Neuronal stem cell (in vitro differentiated cells): Measurements from ENCODE around the gene RAF1.

Source experiments
- DNase-seq: peaks from one replicate; pipeline ENCODE4 v3.0.0-alpha.2; 2013; ENCODE audit warnings: low spot score
- H2AFZ ChIP-seq: one replicate; pipeline ENCODE4 v1.6.1; 2013; ENCODE audit warnings: mild to moderate bottlenecking, low read length, inconsistent platforms
- H2AK5ac ChIP-seq: 2 replicates; pipeline ENCODE4 v1.6.1; 2013; ENCODE audit warnings: low read depth, mild to moderate bottlenecking, inconsistent platforms, low read length, moderate library complexity, mixed read lengths
- H2BK120ac ChIP-seq: 2 replicates; pipeline ENCODE4 v1.6.1; 2013; ENCODE audit warnings: low read depth, mild to moderate bottlenecking, inconsistent platforms, low read length, moderate library complexity, mixed read lengths
- H2BK12ac ChIP-seq: one replicate; pipeline ENCODE4 v1.6.1; 2013; ENCODE audit warnings: low read length, inconsistent platforms
- H2BK15ac ChIP-seq: 2 replicates; pipeline ENCODE4 v1.6.1; 2013; ENCODE audit warnings: mild to moderate bottlenecking, low read length, inconsistent platforms, mixed read lengths
- H2BK5ac ChIP-seq: one replicate; pipeline ENCODE4 v1.6.1; 2013; ENCODE audit warnings: inconsistent platforms, mild to moderate bottlenecking, low read length, moderate library complexity
- H3K14ac ChIP-seq: one replicate; pipeline ENCODE4 v1.6.1; 2013; ENCODE audit warnings: low read length, inconsistent platforms
- H3K18ac ChIP-seq: 2 replicates; pipeline ENCODE4 v1.6.1; 2013; ENCODE audit warnings: low read length, inconsistent platforms
- H3K23ac ChIP-seq: 2 replicates; pipeline ENCODE4 v1.6.1; 2013; ENCODE audit warnings: low read depth, mild to moderate bottlenecking, mixed read lengths, low read length, inconsistent platforms; ENCODE audit not compliant: poor library complexity
- H3K27ac ChIP-seq: replicated peaks from 3 replicates; pipeline ENCODE4 v1.5.1; 2013; ENCODE audit warnings: low read length, inconsistent platforms
- H3K27me3 ChIP-seq, 3 experiments: 2 replicates each; pipeline ENCODE4 v1.6.1; 2013; ENCODE audit warnings: low read length in 3 of 3, mild to moderate bottlenecking in 2 of 3, inconsistent platforms in 1 of 3, low read depth in 1 of 3, mixed read lengths in 1 of 3, moderate library complexity in 1 of 3; ENCODE audit not compliant: control insufficient read depth in 3 of 3, insufficient read depth in 3 of 3
- H3K36me3 ChIP-seq, 2 donors: replicated peaks in 1 of 2; 2 replicates each; pipeline ENCODE4 v1.6.1; 2013; ENCODE audit warnings: low read length in 2 of 2; ENCODE audit not compliant: control insufficient read depth in 2 of 2, insufficient read depth in 2 of 2
- H3K4ac ChIP-seq: 2 replicates; pipeline ENCODE4 v1.6.1; 2013; ENCODE audit warnings: inconsistent platforms, mild to moderate bottlenecking, low read length, moderate library complexity
- H3K4me1 ChIP-seq, 2 donors: 1 replicate in 1 of 2; 2 replicates in 1 of 2; pipeline ENCODE4 v1.6.1; 2013; ENCODE audit warnings: low read length in 2 of 2, low read depth in 1 of 2; ENCODE audit not compliant: control insufficient read depth in 2 of 2, insufficient read depth in 1 of 2
- H3K4me2 ChIP-seq: one replicate; pipeline ENCODE4 v1.6.1; 2013; ENCODE audit warnings: mild to moderate bottlenecking, low read length, inconsistent platforms; ENCODE audit not compliant: insufficient read depth, poor library complexity, severe bottlenecking
- H3K4me3 ChIP-seq, 2 donors: 2 replicates each; pipeline ENCODE4 v1.5.1; 2013; ENCODE audit warnings: low read length in 2 of 2, mild to moderate bottlenecking in 2 of 2, inconsistent platforms in 1 of 2, moderate library complexity in 1 of 2
- H3K79me1 ChIP-seq: one replicate; pipeline ENCODE4 v1.6.1; 2013; ENCODE audit warnings: low read depth, mild to moderate bottlenecking, inconsistent platforms, low read length, moderate library complexity
- H3K9ac ChIP-seq: one replicate; pipeline ENCODE4 v1.6.1; 2013; ENCODE audit warnings: mild to moderate bottlenecking, low read depth, low read length, inconsistent platforms; ENCODE audit not compliant: poor library complexity
- H3K9me3 ChIP-seq, 2 donors: replicated peaks in 1 of 2; 2 replicates each; pipeline versions ENCODE3 to v1.6.1; 2013; ENCODE audit warnings: low read length in 2 of 2, mild to moderate bottlenecking in 2 of 2, inconsistent platforms in 1 of 2, low read depth in 1 of 2, mixed read lengths in 1 of 2, moderate library complexity in 1 of 2; ENCODE audit not compliant: control insufficient read depth in 2 of 2, insufficient read depth in 1 of 2
- H4K8ac ChIP-seq: one replicate; pipeline ENCODE4 v1.6.1; 2013; ENCODE audit warnings: low read depth, mild to moderate bottlenecking, inconsistent platforms, low read length, moderate library complexity
- H4K91ac ChIP-seq: one replicate; pipeline ENCODE4 v1.6.1; 2013; ENCODE audit warnings: low read length, low read depth, mild to moderate bottlenecking, inconsistent platforms; ENCODE audit not compliant: poor library complexity
- WGBS, 2 donors: extraction: QIAGEN DNeasy Blood & Tissue Kit; methylation state at CpG; one replicate each; pipeline ENCODE4 v1.1.7; 2013; ENCODE audit warnings: missing lambda C conversion rate in 2 of 2, mixed read lengths in 1 of 2; ENCODE audit not compliant: insufficient read length in 2 of 2, insufficient replicate concordance in 1 of 2; ENCODE audit errors: extremely low coverage in 2 of 2; 5-methylcytosine and 5-hydroxymethylcytosine counted together

The RAF1 gene

DNA sequence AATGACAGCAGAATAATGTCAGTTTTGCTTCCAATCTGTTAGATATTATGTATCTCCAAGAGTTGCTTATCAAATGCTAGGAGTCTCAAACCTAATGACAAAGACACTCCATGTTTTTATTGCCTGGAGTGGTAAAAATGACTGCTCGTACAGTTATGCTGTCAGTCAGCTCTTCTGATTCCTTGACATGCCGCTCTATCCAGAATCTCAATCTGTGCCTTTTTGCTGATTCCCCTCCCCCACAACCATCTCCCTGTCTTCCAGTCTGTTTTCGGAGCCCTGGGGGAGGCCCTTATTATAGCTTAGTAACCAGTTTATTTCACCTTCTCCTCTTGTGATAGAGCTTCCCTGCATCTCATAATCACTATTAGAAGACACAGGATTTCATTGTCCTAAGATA, 104.4 kb downstream of the RAF1 start:
- WGBS, 2 donors: no CpG with 5 or more reads among the region's 3 CpGs
- no peak overlapping the region for H2BK120ac ChIP-seq
- H3K27ac ChIP-seq: no peak overlapping the region
- no peak overlapping the region for H2BK12ac ChIP-seq
- H2BK15ac ChIP-seq: no peak overlapping the region
- H3K4me1 ChIP-seq: peaks cover 7 to 28% of the 10 kb centered on the region in 2 donors
- no peak overlapping the region for H3K4ac ChIP-seq
- no peaks in the 10 kb centered on the region for H3K36me3 ChIP-seq
- H3K27me3 ChIP-seq: peaks cover 0 to 2% (median 0%) of the 10 kb centered on the region in 3 experiments
- no peak overlapping the region for H2AK5ac ChIP-seq
- no peak overlapping the region for H3K9ac ChIP-seq
- no peak overlapping the region for H3K14ac ChIP-seq
- no peak overlapping the region for H3K23ac ChIP-seq
- no peak overlapping the region for H3K18ac ChIP-seq
- DNase-seq: no peak
- H2AFZ ChIP-seq: no peak overlapping the region
- H3K79me1 ChIP-seq: peaks cover 7% of the 10 kb centered on the region
- H4K8ac ChIP-seq: no peak overlapping the region
- no peaks in the 10 kb centered on the region for H3K9me3 ChIP-seq
- H2BK5ac ChIP-seq: no peak overlapping the region
- H3K4me2 ChIP-seq: no peak overlapping the region
- no peak overlapping the region for H4K91ac ChIP-seq
- H3K4me3 ChIP-seq: no peak overlapping the region

DNA sequence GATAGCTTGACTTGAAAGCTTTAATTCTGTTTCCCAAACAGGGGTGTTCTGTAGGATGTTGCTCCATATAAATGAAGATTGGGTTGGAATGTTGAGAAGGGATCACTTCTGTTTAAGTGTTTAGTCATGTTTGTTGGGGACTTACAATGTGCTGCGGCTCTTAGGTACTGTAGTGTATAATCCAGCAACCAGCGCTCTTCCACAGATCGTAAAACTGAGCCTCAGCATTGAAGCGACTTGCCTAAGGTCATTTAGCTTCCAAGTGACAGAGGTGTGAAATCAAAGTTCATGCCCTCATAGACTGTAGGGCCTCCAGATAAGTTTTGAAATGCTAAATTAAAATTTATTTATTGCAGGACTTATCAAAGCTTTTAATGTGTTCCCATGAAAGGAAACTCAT, 105.2 kb downstream of the RAF1 start:
- H3K4me2 ChIP-seq: no peak overlapping the region
- no peak overlapping the region for H4K91ac ChIP-seq
- H3K9ac ChIP-seq: no peak overlapping the region
- peaks cover 7% of the 10 kb centered on the region for H3K79me1 ChIP-seq
- no peak overlapping the region for H3K18ac ChIP-seq
- no peak overlapping the region for H2BK120ac ChIP-seq
- no peak overlapping the region for H3K27ac ChIP-seq
- no CpG with 5 or more reads among the region's 4 CpGs for WGBS, 2 donors
- H3K4me3 ChIP-seq: peak overlapping the region in 1 of 2 donors; percentile 87
- no peak for DNase-seq
- no peak overlapping the region for H3K14ac ChIP-seq
- H2AFZ ChIP-seq: no peak overlapping the region
- no peak overlapping the region for H2BK15ac ChIP-seq
- H2BK12ac ChIP-seq: no peak overlapping the region
- H3K4me1 ChIP-seq: peaks cover 7 to 28% of the 10 kb centered on the region in 2 donors
- no peaks in the 10 kb centered on the region for H3K36me3 ChIP-seq
- no peaks in the 10 kb centered on the region for H3K9me3 ChIP-seq
- no peak overlapping the region for H4K8ac ChIP-seq
- H2AK5ac ChIP-seq: no peak overlapping the region
- peaks cover 0 to 7% (median 0%) of the 10 kb centered on the region in 3 experiments for H3K27me3 ChIP-seq
- H3K23ac ChIP-seq: no peak overlapping the region
- no peak overlapping the region for H3K4ac ChIP-seq
- no peak overlapping the region for H2BK5ac ChIP-seq

DNA sequence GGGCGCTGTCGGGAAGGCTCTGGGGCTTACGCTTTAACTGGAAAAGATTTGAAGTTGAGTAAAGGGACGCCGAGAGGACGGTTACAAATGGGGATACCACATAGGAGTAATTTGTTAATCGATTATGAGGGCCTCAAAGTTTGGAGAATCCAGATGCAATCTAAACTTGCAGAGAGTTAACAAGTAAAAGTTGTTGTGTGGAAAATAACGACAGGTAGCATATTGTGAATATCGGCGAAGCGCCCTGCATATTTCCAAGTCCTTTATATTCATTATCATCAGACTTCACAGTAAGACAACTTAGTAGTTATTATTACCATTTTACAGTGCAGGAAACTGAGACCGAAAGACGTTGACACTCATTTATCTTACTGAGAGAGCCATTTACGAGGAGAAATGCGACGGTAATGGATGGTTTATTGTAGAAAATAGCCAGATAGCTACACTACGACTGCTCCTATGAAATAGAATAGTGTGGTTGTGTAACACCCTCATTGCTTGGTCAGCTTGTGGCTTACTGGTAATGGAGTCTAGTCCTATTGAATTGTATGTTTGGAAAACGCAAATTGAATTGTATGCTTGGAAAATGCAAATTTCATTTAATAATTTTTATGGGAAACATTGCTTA, 106.3 kb downstream of the RAF1 start:
- no CpG with 5 or more reads among the region's 18 CpGs for whole genome bisulfite sequencing, 2 donors
- H3K14ac ChIP-seq: no peak overlapping the region
- no peak for DNase-seq

DNA sequence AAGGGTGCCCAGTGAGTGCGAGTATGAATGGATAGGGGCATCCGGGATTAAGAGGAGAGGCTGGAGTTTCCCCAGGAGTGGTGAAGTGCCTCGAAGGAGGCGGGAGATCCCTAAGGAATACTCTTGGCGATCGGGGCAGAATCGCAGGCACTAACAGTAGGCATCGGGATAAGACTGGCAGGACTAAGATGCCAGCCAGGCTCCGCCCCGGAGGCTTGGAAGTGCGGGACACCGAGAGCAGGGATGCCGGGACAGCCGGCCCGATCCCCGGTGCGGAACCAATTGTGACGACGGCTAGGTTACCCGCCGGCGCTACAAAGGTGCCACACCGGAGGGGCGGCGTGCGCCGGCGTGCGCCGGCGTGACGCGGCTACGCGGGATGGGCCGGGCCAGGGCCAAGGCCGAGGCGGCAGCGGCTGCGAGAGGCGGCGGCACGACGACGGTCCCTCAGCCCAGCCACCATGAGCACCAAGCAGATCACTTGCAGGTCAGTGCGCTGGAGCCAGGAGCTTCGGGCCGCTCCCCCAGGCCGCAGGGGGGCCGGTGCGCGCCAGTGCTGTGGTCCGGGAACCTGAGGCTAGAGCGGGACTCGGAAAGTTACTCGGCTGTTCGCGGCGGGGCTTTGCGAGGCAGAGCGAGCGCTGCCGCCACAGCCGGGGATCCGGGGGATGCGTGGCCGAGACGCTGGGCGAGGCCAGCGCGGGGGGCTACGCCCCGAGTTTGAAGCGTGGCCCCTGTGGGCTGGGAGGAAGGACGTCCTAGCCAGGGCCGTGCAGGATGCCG, 107.0 kb downstream of the RAF1 start, which contains the start of gene MKRN2:
Gene MKRN2 (plus strand): TSS at position 398 of the 783 bp plus-strand sequence. CDS start 64 bp downstream, at position 462.
- Histone ChIP-seq H3K4me1 (peaks cover 2 to 15% of the 10 kb centered on the region in 2 donors), H4K8ac (no peak within 1 kb of the TSS), H3K4ac (no peak within 1 kb of the TSS), H2AK5ac (no peak within 1 kb of the TSS), H3K9me3 (no peaks in the 10 kb centered on the region), H3K4me2 (peak within 1 kb of the TSS; percentile 90), H3K9ac (peak within 1 kb of the TSS; percentile 99), H2BK5ac (no peak within 1 kb of the TSS), H3K4me3 (peak within 1 kb of the TSS; percentile 87 to 97), H2BK120ac (no peak within 1 kb of the TSS), H2BK15ac (no peak within 1 kb of the TSS), H3K79me1 (peaks cover 4% of the 10 kb centered on the region), H3K14ac (no peak within 1 kb of the TSS), H2BK12ac (no peak within 1 kb of the TSS), H3K23ac (peak within 1 kb of the TSS; percentile 99), H4K91ac (peak within 1 kb of the TSS; percentile 17), H3K27me3 (peaks cover 0 to 7% (median 0%) of the 10 kb centered on the region in 3 experiments), H2AFZ (peak within 1 kb of the TSS; percentile 96), H3K18ac (peak within 1 kb of the TSS; percentile 98), H3K27ac (peak within 1 kb of the TSS; percentile 69), H3K36me3 (no peaks in the 10 kb centered on the region)
- DNase-seq: peak; percentile 86
- WGBS, 2 donors: no CpG with 5 or more reads among the region's 77 CpGs

More for the DNA sequence above, 106.3 kb downstream of the RAF1 start:
- Histone ChIP-seq H3K79me1 (peaks cover 7% of the 10 kb centered on the region), H3K27me3 (peaks cover 0 to 7% (median 0%) of the 10 kb centered on the region in 3 experiments), H3K9me3 (no peaks in the 10 kb centered on the region), H2BK12ac (no peak overlapping the region), H2BK5ac (no peak overlapping the region), H2AK5ac (no peak overlapping the region), H3K4me1 (peaks cover 6 to 22% of the 10 kb centered on the region in 2 donors), H3K36me3 (no peaks in the 10 kb centered on the region), H3K27ac (no peak overlapping the region), H2AFZ (peak overlapping the region; percentile 96), H2BK120ac (no peak overlapping the region), H3K4me2 (peak overlapping the region; percentile 69), H3K18ac (peak overlapping the region; percentile 98), H3K4me3 (peak overlapping the region; percentile 87 to 97), H4K8ac (no peak overlapping the region), H3K23ac (peak overlapping the region; percentile 99), H4K91ac (no peak overlapping the region), H3K4ac (no peak overlapping the region), H3K9ac (peak overlapping the region; percentile 99), H2BK15ac (no peak overlapping the region)
